ENCODE results near the gene NOSIP.
"Not testable (repeated sequence)": the region's sequence is repeated elsewhere in the genome, so short reads cannot be mapped to it uniquely, and the experiment has no call there.

The NOSIP gene, protein sequence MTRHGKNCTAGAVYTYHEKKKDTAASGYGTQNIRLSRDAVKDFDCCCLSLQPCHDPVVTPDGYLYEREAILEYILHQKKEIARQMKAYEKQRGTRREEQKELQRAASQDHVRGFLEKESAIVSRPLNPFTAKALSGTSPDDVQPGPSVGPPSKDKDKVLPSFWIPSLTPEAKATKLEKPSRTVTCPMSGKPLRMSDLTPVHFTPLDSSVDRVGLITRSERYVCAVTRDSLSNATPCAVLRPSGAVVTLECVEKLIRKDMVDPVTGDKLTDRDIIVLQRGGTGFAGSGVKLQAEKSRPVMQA

GRCh38 chr19:49580264-49581006, at the start of gene NOSIP:
Gene NOSIP, minus strand, starts transcription at chr19:49580556. Its CDS starts 19,865 bp downstream, at chr19:49560691.
- peak; percentile 96 for DNase-seq (ENCODE audit: low read depth, low spot score)
- H3K4me3 ChIP-seq (ENCODE audit: low read depth, low read length): peak within 1 kb of the TSS; percentile 96
- TF ChIP-seq, protein P1, sequence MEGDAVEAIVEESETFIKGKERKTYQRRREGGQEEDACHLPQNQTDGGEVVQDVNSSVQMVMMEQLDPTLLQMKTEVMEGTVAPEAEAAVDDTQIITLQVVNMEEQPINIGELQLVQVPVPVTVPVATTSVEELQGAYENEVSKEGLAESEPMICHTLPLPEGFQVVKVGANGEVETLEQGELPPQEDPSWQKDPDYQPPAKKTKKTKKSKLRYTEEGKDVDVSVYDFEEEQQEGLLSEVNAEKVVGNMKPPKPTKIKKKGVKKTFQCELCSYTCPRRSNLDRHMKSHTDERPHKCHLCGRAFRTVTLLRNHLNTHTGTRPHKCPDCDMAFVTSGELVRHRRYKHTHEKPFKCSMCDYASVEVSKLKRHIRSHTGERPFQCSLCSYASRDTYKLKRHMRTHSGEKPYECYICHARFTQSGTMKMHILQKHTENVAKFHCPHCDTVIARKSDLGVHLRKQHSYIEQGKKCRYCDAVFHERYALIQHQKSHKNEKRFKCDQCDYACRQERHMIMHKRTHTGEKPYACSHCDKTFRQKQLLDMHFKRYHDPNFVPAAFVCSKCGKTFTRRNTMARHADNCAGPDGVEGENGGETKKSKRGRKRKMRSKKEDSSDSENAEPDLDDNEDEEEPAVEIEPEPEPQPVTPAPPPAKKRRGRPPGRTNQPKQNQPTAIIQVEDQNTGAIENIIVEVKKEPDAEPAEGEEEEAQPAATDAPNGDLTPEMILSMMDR (IDR thresholded peaks at IDR 0.05; ENCODE audit: low read depth, low read length): no peak
- in situ Hi-C loops (cut with HindIII; ENCODE audit: low sequenced_read_pairs): no loop called here

DNA sequence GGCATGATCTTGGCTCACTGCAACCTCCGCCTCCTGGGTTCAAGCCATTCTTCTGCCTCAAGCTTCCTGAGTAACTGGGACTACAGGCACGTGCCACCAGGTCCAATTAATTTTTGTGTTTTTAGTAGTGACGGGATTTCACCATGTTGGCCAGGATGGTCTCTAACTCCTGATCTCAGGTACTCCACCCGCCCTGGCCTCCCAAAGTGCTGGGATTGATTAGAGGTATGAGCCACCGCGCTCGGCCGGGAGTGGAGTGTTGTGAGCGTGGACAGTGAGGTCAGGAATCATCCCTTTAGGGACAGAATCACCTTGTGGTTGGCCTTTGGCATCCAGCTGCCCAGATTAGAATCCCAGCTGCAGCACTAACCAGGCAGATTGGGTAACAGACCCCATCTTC, 49.3 kb upstream of the NOSIP start:
- DNase-seq (ENCODE audit: low read depth, low spot score): no peak
- H3K4me3 ChIP-seq (ENCODE audit: low read depth, low read length): no peak overlapping the region
- in situ Hi-C loops (cut with HindIII; ENCODE audit: low sequenced_read_pairs): no loop called here
- TF ChIP-seq, protein P1 (IDR thresholded peaks at IDR 0.05; ENCODE audit: low read depth, low read length): no peak

GRCh38 chr19:49626226-49626625, 45.9 kb upstream of the NOSIP start:
- in situ Hi-C loops (cut with HindIII; ENCODE audit: low sequenced_read_pairs): no loop called here
- TF ChIP-seq, protein P1 (IDR thresholded peaks at IDR 0.05; ENCODE audit: low read depth, low read length): no peak
- H3K4me3 ChIP-seq (ENCODE audit: low read depth, low read length): no peak overlapping the region
- DNase-seq (ENCODE audit: low read depth, low spot score): no peak

DNA sequence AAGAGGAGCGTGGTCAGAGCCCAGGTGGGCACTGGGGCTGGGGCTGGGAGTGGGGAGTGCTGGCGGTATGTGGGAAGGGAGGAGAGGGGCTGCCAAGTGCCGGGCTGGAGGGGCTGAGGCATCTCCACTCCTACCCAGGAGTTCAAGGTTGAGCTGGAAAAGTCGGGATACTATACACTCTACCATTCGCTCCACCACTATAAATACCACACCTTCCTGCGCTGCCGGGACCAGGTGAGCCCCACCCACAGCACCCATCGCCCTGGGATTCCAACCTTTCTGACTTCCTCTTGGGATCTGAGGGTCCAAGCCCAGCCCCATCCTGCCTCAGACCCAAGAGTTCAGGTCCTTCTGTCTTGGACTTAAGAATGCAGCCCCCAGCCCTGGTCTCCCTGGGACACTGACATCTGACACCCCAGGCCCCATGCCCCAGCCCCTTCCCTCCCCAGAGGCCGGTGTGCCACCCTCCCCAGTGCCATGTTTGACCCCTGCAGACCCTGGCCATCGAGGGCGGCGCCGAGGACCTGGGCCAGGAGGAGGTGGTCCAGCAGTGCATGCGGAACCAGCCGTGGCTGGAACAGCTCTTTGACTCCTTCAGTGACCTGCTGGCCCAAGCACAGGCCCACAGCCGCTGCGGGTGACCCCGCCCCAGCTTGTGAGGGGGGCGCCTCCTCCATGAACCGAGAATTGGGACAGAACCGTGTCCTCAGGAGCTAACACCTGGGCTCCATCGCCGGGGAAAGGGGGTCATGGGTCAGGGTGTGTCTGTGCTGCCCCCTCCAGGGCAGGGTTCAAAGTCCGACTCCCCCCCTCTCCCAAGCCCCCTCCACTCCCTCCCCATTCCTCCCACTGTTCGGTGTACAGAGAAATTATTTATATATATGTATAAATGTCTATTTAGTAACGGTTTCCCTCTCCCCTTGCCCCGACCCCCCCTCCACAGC, 44.9 kb upstream of the NOSIP start:
- no peak overlapping the region for H3K4me3 ChIP-seq (ENCODE audit: low read depth, low read length)
- TF ChIP-seq, protein P1 (IDR thresholded peaks at IDR 0.05; ENCODE audit: low read depth, low read length): no peak
- in situ Hi-C loops (cut with HindIII; ENCODE audit: low sequenced_read_pairs): no loop called here
- no peak for DNase-seq (ENCODE audit: low read depth, low spot score)

DNA sequence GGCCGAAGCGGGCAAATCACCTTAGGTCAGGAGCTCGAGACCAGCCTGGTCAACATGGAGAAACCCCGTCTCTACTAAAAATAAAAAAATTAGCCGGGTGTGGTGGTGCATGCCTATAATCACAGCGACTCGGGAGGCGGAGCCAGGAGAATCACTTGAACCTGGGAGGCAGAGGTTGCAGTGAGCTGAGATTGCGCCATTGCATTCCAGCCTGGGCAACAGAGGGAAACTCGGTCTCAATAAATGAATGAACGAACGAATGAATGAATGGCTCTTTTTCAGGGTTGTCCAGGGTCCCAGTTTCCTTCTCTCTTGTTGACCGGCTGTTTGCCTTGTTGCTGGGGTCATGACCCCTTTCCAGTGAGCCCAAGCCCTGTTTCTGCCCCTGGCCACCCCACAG, 37.5 kb upstream of the NOSIP start:
- in situ Hi-C loops (cut with HindIII; ENCODE audit: low sequenced_read_pairs); H3K4me3 ChIP-seq (ENCODE audit: low read depth, low read length); DNase-seq (ENCODE audit: low read depth, low spot score): not testable (repeated sequence)

- in situ Hi-C loops (cut with HindIII; ENCODE audit: low sequenced_read_pairs): no loop called here
- TF ChIP-seq, protein P1 (IDR thresholded peaks at IDR 0.05; ENCODE audit: low read depth, low read length): no peak
These were observed 36.6 kb upstream of the NOSIP start for GRCh38 chr19:49616945-49617344.

More at GRCh38 chr19:49616945-49617344, 36.6 kb upstream of the NOSIP start:
- no peak for DNase-seq (ENCODE audit: low read depth, low spot score)
- H3K4me3 ChIP-seq (ENCODE audit: low read depth, low read length): no peak overlapping the region

Data from astrocyte of the spinal cord (primary cell).